Measurements from ENCODE around the gene TBC1D5.
"Not testable (repeated sequence)": the region's sequence is repeated elsewhere in the genome, so short reads cannot be mapped to it uniquely, and the experiment has no call there.

The TBC1D5 gene

GRCh38 chr3:17550624-17551023 is 191.8 kb downstream of the TBC1D5 start:
- H3K4me3 ChIP-seq (ENCODE audit: low read depth, low read length), result no peak overlapping the region
- TF ChIP-seq CTCF (IDR thresholded peaks at IDR 0.05; ENCODE audit: low read depth, low read length, missing control alignments), result no peak
- no peak for DNase-seq (ENCODE audit: low read depth)

DNA sequence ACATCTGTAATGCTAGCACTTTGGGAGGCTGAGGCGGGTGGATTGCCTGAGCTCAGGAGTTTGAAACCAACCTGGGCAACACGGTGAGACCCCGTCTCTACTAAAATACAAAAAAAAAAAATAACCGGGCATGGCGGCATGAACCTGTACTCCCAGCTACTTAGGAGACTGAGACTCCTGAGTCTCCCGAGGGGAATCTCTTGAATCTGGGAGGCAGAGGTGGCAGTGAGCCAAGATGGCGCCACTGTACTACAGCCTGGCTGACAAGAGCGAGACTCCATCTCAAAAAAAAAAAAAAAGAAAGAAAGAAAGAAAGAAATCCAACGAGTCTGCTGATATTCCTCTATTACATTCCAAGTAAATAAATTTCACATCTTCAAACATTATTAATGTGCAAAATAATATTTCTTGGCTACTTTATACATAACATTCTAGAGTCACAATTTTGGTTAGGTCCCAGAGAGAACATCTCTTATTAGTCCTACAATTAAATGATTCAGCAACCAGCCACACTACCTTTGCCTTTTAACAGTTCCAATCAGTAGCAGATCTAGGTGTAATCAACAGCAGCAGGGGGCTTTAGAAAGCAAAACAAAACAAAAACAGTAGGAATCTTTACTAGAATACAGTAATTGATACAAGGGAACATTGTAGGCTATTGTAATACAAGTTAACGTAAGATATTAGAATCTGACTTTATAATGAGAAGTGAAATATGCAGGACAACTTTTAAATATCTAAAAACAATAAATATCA is 195.8 kb downstream of the TBC1D5 start:
- DNase-seq (ENCODE audit: low read depth), result no peak
- no peak for TF ChIP-seq CTCF (IDR thresholded peaks at IDR 0.05; ENCODE audit: low read depth, low read length, missing control alignments)
- H3K4me3 ChIP-seq (ENCODE audit: low read depth, low read length), result no peak overlapping the region

GRCh38 chr3:17544632-17545031 is 197.8 kb downstream of the TBC1D5 start:
- no peak overlapping the region for H3K4me3 ChIP-seq (ENCODE audit: low read depth, low read length)
- DNase-seq (ENCODE audit: low read depth), result no peak
- no peak for TF ChIP-seq CTCF (IDR thresholded peaks at IDR 0.05; ENCODE audit: low read depth, low read length, missing control alignments)

GRCh38 chr3:17542591-17542990 is 199.8 kb downstream of the TBC1D5 start:
- TF ChIP-seq CTCF (IDR thresholded peaks at IDR 0.05; ENCODE audit: low read depth, low read length, missing control alignments), result no peak
- no peak for DNase-seq (ENCODE audit: low read depth)
- no peak overlapping the region for H3K4me3 ChIP-seq (ENCODE audit: low read depth, low read length)

GRCh38 chr3:17539436-17539835 is 203.0 kb downstream of the TBC1D5 start:
- H3K4me3 ChIP-seq (ENCODE audit: low read depth, low read length), result no peak overlapping the region
- no peak for DNase-seq (ENCODE audit: low read depth)
- no peak for TF ChIP-seq CTCF (IDR thresholded peaks at IDR 0.05; ENCODE audit: low read depth, low read length, missing control alignments)

GRCh38 chr3:17535274-17535673 is 207.2 kb downstream of the TBC1D5 start:
- H3K4me3 ChIP-seq (ENCODE audit: low read depth, low read length), result no peak overlapping the region
- DNase-seq (ENCODE audit: low read depth), result no peak
- no peak for TF ChIP-seq CTCF (IDR thresholded peaks at IDR 0.05; ENCODE audit: low read depth, low read length, missing control alignments)

GRCh38 chr3:17532446-17532845 is 210.0 kb downstream of the TBC1D5 start:
- not testable (repeated sequence) for DNase-seq (ENCODE audit: low read depth); H3K4me3 ChIP-seq (ENCODE audit: low read depth, low read length)

Measured in GM12864 (cell line).